Muscle of arm (tissue), 12 donors: ENCODE measurements around the gene TMA7. TPM values are rescaled to one million over a fixed set of nuclear protein-coding genes. Genes with fewer than 3 reads are reported as not detected.
"Not testable (repeated sequence)": the region's sequence is repeated elsewhere in the genome, so short reads cannot be mapped to it uniquely, and the experiment has no call there.

Source experiments
- DNase-seq: peaks from one replicate; pipeline ENCODE4 v3.0.0-alpha.2; 2013
- polyA plus RNA-seq, 12 donors: library from polyadenylated mRNA; unstranded; fragments of 120-200 nt; gene quantifications; one replicate each; pipeline ENCODE4 v1.2.1, GENCODE V29; 2013; ENCODE audit not compliant: insufficient read length in 12 of 12

TMA7 gene
- polyA plus RNA-seq, 12 donors: 164 to 331 (median 188) TPM; not detected in 1

DNA sequence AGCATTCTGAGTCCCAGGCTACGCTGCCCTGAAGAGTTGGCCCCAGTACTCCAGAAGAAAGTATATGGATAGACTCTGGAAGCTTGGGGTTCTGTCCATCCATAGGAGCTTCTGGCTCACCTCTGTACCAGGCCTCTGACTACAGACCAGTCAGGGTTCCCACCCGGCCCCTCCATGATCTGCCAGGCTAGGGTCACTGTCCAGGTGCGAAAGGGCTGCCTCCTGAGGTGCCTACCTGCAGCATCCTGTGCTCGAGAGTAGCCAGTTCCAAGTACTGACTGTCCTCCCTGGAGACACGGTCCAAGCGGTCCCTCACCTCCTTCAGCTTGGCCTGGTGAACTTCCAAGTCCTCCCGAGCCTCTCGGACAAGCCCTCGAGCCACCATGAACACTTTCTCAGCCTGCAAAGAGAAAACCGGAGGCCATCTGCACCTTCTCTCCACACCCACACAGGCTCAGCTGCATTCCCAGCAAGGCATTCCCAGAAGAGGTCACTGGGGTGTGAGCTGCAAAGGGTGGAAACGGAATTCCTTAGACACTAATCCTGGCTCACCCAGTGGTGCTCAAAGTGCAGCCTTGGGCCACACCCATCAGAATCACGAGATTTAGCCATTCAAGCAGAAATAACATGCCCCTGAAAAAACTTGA is 6.5 kb upstream of the TMA7 start:
- no peak for DNase-seq

DNA sequence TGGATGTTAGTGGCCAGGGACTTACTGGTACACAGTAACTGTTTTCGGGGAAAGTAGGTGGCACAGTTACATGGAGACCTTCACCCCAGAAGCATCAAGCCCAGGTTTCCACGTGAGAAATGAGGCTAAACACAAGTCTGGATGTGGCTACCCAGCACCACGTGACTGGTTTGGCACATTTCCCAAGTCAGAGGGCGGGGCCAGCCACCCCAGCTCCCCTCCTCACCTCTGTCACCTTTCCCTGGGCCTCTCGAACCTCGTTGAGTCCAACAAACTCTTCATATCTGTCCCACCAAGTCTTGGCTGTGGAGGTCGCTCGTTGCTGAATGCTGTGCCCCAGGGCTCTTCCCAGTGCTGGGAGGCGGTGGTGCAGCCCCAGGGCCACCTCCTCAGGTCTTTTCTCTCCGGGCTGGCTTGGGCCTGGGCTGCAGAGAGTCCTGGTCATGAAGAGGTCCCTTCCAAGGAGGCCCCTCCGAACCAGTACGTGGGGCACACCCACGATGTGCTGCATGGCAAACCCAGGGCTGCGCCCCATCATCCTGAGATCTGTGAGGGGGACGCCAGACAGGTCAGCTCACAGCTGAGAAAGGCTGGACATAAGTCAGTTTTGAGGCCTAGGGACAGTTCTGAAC is 5.3 kb upstream of the TMA7 start:
- no peak for DNase-seq

DNA sequence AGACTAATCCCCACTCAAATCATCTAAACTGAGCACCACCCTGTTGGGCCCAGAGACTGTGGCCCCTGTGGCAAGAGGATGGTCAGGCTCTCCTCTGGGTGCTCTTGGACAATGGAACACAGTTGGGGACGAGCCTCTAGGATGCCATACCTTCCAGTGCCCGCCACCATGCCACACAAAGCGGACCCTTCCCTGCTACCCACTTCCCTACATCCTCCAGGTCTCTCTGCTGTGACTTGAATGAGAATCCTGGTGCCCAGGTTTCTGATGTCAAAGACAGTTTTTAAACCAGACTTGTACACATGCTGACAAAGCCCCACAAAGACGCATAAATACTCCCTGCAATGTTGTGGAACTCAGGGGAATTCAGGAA is 4.8 kb upstream of the TMA7 start:
- DNase-seq: no peak

DNA sequence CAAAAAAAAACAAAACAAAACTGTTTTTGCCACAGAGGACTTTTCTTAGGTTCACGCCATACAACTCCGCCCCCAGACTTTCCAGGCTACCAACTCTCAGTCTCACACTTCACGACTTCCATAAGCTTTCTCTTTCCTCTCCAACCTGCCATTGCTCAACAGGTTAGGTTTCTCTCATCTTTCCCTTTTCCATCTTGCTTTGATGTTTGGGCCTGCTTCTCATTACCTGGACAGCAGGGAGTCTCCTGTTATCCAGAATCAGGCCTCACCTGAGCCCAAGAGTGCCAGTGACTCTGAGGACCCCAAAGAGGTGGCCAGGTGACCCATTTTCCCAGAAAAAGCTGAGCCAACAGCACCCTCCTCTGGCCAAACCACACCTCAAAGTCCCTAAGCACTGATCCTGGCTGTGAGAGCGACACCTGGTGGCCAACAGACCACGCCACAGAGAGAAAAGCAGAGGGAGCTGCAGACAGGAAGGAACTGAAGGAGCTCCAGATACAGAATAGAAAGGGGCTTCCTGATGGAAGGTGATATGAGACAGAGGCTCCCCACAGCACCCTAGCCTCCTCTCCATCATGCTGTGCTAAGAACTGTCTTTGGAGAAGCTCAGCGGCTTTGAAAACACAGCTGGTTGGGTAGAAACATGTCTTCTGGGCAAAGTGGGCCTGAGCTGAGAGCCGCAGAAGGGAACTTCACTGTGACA is 4.1 kb upstream of the TMA7 start:
- DNase-seq: peak; percentile 87

DNA sequence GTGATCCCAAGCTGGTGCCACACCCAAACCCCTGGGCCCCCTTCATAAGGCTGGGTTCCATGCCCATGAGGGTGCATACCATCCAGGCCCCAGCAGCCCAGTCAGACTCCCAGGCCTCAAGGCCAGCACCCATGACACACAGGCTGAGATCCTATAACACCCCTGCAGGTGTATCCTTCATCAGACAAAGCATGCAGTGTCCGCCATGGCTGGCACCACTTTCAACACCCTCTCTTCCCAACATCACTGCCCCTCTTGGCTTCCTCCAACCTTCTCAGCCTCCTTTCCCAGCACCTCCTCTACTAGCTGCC is 3.6 kb upstream of the TMA7 start:
- no peak for DNase-seq

DNA sequence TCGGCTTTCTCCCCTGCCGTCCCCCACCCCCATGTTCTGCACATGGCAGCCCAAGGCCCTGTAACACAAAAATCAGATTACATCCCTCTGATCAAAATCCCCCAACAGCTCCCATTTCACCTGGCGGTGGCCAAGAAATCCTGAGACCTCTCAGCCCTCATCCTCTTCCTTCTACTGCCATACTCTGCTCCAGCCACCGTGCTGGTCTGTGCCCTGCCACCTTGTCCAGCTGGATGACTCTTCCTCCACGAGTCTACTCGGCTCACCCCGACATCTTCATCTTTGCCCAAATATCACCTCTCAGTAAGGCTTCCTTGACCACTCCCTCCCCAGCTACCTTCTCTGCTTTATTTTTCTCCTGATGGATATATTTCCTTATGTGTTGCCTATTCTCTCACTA is 3.2 kb upstream of the TMA7 start:
- no peak for DNase-seq

DNA sequence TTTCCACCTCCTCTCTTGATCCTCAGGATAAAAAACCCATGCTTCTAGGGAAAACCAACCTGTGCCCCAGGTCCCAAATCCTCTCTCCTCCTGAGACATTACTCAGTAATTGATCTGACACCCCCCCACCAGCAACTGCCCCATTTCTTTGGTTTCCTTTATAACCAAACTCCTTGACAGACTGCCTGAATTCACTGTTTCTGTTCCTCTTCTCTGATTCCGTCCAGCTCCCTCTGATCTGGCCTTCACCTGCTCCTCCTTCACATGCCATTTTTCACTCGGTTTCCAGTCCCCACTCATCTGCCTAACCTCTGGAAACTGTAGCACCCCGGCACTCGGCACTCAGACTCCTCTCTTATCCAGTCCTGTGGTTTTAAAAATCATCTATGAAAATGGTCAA is 2.2 kb upstream of the TMA7 start:
- no peak for DNase-seq

DNA sequence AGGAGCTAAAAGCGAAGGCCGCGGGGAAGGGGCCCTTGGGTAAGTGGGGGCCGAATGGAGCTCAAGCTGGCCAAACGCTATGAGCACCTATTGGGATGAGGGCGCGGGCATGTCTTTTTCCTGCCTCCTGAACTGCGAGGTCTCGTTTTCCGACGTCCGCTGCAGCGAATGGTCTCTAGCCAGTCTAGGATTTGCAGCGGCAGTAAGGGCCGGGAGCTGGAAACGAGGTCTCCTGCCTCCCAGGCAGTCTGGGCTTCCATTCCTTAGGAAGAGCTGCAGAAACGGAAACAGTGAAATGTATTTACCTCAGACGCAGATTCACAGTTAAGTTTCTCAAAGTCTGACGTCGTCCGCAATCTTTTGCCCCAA is 517 bp downstream of the TMA7 start:
- DNase-seq: no peak

DNA sequence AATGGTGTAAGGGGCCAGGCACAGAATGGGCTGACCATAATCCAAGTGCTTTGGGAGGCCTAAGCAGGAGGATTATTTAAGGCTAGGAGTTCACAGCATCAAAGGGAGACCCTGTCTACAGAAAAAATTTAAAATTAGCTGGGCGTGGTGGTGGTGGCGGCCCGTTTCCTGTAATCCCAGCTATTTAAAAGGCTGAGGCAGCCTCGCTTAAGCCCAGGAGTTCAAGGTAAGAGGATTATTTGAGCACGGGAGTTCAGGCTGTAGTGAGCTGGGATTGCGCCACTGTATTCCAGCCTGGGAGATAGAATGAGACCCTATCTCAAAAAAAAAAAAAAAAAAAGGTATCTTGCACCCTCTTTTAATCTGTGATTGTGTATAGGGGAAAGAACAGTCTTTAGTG is 1.9 kb downstream of the TMA7 start:
- no peak for DNase-seq

DNA sequence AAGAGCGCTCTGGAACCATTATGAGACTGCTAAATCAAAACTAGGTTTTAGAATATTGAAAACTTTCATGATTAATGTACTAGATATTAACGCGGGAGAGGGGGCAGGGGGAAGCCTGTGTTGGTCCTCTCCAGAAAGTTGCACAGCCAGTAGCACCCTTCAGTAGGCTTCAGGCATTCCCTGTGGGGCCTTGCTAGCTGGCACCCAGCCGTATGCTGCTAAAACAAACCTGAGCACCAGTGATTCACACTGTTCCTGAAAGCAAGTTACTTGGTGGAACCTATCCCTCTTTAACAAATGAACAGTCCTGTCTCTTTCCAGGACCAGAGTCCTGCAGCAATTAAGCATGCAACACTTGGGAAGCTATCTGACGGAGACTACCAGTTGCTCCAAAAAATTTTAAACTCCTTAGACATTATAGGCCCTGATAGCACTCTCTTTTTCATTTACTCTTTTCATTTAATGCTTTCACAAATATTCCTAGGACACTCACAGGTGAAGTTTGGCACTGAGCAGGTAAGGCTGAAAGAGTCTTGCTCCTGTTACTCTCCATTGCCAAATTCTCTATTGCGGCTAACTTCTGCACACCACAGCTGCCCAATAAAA is 5.3 kb downstream of the TMA7 start:
- no peak for DNase-seq

DNA sequence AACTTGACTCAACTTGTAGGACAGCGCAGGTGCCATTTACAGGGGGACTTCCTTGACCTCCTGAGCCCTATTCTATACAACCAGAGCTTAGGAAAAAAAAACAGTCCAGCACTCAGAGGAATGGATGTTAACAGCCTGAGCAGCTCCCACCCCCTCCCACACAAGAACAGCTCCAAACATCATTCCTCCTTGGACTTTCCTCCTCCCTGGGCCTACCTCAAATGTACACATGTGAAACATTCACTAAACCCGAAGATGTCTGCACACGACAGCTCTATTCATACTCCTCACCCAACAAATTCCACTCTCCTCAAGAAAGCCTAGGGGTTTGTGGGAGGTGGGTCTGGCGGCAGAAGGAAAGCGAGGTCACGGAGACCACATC is 6.0 kb downstream of the TMA7 start:
- DNase-seq: no peak

DNA sequence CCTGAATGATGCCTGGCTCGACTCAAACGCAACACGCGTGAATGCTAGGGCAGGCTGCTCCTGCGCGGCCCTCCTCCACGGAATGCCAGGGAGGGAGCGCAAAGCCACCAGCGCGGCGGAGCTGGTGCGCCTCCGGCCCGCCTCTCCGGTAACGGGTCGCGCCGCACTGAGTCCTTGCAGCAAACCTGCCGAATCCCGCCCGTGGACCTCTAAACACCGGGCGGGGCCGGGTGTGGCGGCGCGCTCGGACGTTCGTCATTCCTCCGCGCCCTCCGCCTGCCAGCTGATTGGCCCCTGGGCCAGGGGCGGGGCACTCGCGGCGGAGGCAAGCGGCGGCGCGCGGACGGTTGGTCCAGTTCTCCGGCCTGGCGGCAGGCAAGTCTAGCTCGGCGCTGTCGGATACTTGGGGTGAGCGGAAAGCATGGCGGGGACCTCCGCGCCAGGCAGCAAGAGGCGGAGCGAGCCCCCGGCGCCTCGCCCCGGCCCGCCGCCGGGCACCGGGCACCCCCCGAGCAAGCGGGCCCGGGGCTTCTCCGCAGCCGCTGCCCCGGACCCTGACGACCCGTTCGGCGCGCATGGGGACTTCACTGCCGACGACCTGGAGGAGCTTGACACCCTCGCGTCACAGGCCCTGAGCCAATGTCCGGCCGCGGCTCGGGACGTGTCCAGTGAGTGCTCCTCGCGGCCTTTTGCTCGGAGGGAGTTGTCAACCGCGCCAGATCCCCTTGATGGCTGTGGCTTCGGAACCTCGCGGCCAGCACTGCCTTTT is 6.6 kb downstream of the TMA7 start, which contains the start of gene ATRIP:
Gene ATRIP, plus strand, starts transcription at position 313 of the 769 bp plus-strand sequence. Its CDS starts 109 bp downstream, at position 422.
- DNase-seq: peak; percentile 85

DNA sequence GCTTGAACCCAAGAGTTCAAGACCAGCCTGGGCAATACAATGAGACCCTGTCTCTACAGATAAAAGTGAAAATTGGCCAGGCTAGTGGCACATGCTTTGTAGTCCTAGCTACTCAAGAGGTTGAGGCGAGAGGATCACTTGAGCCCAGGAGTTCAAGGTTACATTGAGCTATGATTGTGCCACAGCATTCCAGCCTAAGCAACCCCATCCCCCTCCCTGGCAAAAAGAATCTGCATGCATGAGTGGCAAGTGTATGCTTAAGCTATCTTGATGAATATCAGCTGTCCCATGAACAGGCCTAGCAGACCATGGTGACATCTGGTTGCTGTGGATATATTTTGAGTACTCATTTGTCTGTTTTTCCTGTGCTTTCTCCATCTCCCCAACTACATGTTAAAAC is 11.2 kb downstream of the TMA7 start:
- no peak for DNase-seq

DNA sequence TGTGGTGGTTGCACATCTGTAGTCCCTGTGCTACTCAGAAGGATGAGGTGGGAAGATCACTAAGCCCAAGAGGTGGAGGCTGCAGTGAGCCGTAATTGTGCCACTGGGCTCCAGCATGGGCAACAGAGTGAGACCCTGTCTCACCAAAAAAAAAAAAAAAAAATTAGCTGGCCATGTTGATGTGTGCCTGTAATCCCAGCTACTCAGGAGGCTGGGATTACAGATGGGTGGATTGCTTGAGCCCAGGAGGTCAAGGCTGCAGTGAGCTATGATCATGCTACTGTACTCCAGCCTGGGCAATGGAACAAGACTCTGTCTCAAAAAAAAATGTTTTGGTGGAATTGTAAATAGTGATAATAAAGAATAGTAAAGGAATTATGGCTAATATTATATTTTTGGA is 16.4 kb downstream of the TMA7 start:
- no peak for DNase-seq

DNA sequence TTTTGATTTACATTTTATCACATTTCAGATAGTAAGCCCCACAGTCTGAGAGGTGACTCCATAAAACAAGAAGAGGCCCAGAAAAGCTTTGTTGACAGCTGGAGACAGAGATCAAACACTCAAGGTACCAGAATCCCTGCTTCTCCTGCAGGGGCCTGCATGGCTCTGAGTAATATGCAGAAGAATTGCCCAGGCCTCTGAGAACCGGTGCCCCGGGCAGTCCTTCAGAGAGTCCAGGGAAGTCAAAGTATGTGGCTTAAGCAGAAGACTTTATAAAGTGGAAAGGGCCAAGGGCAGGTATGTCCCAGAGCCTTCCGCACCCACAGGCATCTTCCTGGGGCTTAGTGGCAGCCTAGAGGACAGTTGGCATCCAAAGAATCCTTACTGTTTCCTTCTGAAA is 19.3 kb downstream of the TMA7 start:
- DNase-seq: no peak

DNA sequence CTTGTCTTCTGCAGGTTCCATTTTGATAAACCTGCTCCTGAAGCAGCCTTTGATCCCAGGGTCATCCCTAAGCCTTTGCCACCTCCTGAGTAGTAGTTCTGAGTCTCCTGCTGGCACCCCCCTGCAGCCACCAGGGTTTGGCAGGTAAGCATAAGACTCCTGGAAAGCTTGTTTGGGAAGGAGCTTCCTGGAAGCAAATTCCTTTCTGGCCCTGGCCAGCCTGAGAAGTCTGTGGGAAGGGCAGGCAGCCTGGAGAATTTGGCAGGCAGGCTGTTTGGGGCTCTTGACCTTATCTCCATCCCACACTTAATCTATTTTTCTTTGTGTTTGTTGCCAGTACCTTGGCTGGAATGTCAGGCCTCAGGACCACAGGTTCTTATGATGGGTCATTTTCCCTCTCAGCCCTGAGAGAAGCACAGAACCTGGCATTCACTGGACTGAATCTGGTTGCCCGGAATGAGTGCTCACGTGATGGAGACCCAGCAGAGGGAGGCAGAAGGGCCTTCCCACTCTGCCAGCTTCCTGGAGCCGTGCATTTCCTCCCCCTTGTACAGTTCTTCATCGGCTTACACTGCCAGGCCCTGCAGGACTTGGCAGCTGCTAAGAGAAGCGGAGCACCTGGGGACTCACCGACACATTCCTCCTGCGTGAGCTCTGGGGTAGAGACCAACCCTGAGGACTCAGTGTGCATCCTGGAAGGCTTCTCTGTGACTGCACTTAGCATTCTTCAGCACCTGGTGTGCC is 19.9 kb downstream of the TMA7 start:
- no peak for DNase-seq

DNA sequence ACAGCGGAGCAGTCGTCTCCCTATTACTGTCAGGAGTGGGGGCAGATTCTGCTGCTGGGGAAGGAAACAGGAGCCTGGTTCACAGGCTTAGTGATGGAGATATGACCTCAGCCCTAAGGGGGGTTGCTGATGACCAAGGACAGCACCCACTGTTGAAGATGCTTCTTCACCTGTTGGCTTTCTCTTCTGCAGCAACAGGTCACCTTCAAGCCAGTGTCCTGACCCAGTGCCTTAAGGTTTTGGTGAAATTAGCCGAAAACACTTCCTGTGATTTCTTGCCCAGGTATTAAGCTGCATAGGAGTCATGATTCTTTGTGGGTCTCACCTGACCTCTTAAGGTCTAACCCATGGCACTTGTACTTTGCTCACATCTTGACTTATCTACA is 20.5 kb downstream of the TMA7 start:
- DNase-seq: no peak

DNA sequence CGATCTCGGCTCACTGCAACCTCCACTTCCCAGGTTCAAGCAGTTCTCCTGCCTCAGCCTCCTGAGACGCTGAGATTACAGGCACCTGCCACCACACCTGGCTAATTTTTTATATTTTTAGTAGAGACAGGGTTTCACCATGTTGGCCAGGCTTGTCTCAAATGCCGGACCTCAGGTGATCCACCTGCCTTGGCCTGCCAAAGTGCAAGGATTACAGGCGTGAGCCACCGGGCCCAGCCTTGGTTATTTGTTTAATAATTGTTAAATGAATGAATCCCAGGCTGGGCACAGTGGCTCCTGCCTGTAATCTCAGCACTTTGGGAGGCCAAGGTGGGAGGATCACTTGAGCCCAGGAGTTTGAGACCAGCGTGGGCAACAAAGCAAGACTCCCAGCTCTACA is 21.7 kb downstream of the TMA7 start:
- DNase-seq: not testable (repeated sequence)

DNA sequence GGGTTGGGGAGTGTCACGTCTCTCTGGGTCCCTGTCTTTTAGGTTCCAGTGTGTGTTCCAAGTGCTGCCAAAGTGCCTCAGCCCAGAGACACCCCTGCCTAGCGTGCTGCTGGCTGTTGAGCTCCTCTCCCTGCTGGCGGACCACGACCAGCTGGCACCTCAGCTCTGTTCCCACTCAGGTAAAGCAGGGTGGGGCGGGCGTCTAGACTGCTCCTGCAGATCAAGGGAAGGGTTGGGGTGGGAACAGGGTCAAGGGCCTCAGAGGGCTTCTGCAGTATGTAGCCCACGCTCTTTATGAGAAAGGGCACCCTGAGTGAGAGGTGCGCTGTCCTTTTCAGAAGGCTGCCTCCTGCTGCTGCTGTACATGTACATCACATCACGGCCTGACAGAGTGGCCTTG is 23.6 kb downstream of the TMA7 start:
- DNase-seq: no peak

DNA sequence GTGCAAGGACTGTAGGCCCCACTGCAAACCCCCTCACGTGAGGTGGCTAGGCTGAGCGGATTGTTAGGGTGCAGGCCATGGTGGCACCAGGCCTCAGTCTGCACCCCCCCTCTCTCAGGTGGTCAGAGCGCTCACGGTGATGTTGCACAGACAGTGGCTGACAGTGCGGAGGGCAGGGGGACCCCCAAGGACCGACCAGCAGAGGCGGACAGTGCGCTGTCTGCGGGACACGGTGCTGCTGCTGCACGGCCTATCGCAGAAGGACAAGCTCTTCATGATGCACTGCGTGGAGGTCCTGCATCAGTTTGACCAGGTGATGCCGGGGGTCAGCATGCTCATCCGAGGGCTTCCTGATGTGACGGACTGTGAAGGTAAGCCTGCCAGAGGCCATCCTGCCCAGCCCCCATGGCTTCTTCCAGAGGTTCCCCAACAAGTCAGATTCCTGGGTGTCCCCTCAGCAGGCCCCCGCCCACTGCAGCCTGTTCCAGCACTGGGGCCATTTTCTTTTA is 24.7 kb downstream of the TMA7 start:
- no peak for DNase-seq

DNA sequence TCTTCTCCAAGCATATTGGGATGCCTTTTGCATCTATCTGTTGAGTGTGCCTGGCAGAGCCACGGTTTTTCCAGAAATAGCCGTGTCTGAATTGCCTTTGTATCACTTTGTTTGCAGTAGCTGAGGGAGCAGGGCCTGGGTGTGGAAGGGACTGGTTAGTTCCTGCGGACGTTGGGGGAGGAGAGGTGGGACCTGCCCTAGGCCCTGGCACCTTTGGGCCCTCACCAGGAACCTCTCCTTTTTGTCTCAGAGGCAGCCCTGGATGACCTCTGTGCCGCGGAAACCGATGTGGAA is 25.1 kb downstream of the TMA7 start:
- no peak for DNase-seq
